Occipital lobe (tissue), 2 donors: ENCODE data around the gene CHSY1. TPM values are rescaled to one million over a fixed set of nuclear protein-coding genes. Genes with fewer than 3 reads are reported as not detected.
"Not testable (repeated sequence)": the region's sequence is repeated elsewhere in the genome, so short reads cannot be mapped to it uniquely, and the experiment has no call there.

Experiments
- DNase-seq: peaks from one replicate; lab custom pipeline; 2025; lab: John Stamatoyannopoulos, UW
- total RNA-seq: library from RNA; depleted of rRNA; stranded (reverse); fragments of >200 nt; gene quantifications from one replicate; pipeline ENCODE4 v1.2.3, GENCODE V29; 2014

Gene CHSY1
- total RNA-seq, 1 donor from 2014 or later = 23.9 TPM

GRCh38 chr15:101138086-101138660 lies 113.7 kb downstream of the CHSY1 start:
- DNase-seq = no peak

- no peak for DNase-seq
These were observed 114.4 kb downstream of the CHSY1 start for GRCh38 chr15:101137312-101137940.

GRCh38 chr15:101136381-101137268 lies 115.2 kb downstream of the CHSY1 start:
- no peak for DNase-seq

GRCh38 chr15:101135532-101136166 lies 116.2 kb downstream of the CHSY1 start:
- DNase-seq = no peak

GRCh38 chr15:101134780-101135179 lies 117.1 kb downstream of the CHSY1 start:
- no peak for DNase-seq

GRCh38 chr15:101133751-101134261 lies 118.0 kb downstream of the CHSY1 start:
- DNase-seq = no peak

GRCh38 chr15:101133181-101133460 lies 118.7 kb downstream of the CHSY1 start:
- DNase-seq = no peak

- DNase-seq = no peak
These were observed 119.3 kb downstream of the CHSY1 start for GRCh38 chr15:101132390-101133180.

GRCh38 chr15:101131489-101132389 lies 120.1 kb downstream of the CHSY1 start:
- no peak for DNase-seq

GRCh38 chr15:101129851-101130380 lies 121.9 kb downstream of the CHSY1 start:
- no peak for DNase-seq

- no peak for DNase-seq
These were observed 123.4 kb downstream of the CHSY1 start for GRCh38 chr15:101128221-101129015.

- DNase-seq = peak; percentile 19
These were observed 124.3 kb downstream of the CHSY1 start for GRCh38 chr15:101127506-101128076.

GRCh38 chr15:101126618-101127505 lies 125.0 kb downstream of the CHSY1 start:
- DNase-seq = no peak

- not testable (repeated sequence) for DNase-seq
These were observed 125.9 kb downstream of the CHSY1 start for GRCh38 chr15:101125881-101126428.
